ENCODE measurements around the gene MAP2K2.

MAP2K2 gene

GRCh38 chr19:4097501-4097900, 26.4 kb downstream of the MAP2K2 start:
- no peak overlapping the region for H3K4me3 ChIP-seq (ENCODE audit: low read depth, low read length)
- TF ChIP-seq CTCF (IDR thresholded peaks at IDR 0.05; ENCODE audit: low read depth, low read length, missing control alignments) = no peak
- no peak for DNase-seq (ENCODE audit: low read depth)

- DNase-seq (ENCODE audit: low read depth) = no peak
- no peak overlapping the region for H3K4me3 ChIP-seq (ENCODE audit: low read depth, low read length)
These were observed 27.7 kb downstream of the MAP2K2 start for GRCh38 chr19:4096049-4096892.

GRCh38 chr19:4095488-4095844, 28.5 kb downstream of the MAP2K2 start:
- no peak overlapping the region for H3K4me3 ChIP-seq (ENCODE audit: low read depth, low read length)
- DNase-seq (ENCODE audit: low read depth) = no peak
- TF ChIP-seq CTCF (IDR thresholded peaks at IDR 0.05; ENCODE audit: low read depth, low read length, missing control alignments) = no peak

More at GRCh38 chr19:4096049-4096892, 27.7 kb downstream of the MAP2K2 start:
- no peak for TF ChIP-seq CTCF (IDR thresholded peaks at IDR 0.05; ENCODE audit: low read depth, low read length, missing control alignments)

GRCh38 chr19:4094761-4095487, 29.0 kb downstream of the MAP2K2 start:
- no peak for TF ChIP-seq CTCF (IDR thresholded peaks at IDR 0.05; ENCODE audit: low read depth, low read length, missing control alignments)

GRCh38 chr19:4094291-4094690, 29.6 kb downstream of the MAP2K2 start:
- no peak for TF ChIP-seq CTCF (IDR thresholded peaks at IDR 0.05; ENCODE audit: low read depth, low read length, missing control alignments)
- H3K4me3 ChIP-seq (ENCODE audit: low read depth, low read length) = no peak overlapping the region
- no peak for DNase-seq (ENCODE audit: low read depth)

More at GRCh38 chr19:4094761-4095487, 29.0 kb downstream of the MAP2K2 start:
- H3K4me3 ChIP-seq (ENCODE audit: low read depth, low read length) = no peak overlapping the region
- no peak for DNase-seq (ENCODE audit: low read depth)

- no peak overlapping the region for H3K4me3 ChIP-seq (ENCODE audit: low read depth, low read length)
- TF ChIP-seq CTCF (IDR thresholded peaks at IDR 0.05; ENCODE audit: low read depth, low read length, missing control alignments) = no peak
- DNase-seq (ENCODE audit: low read depth) = no peak
These were observed 30.2 kb downstream of the MAP2K2 start for GRCh38 chr19:4093643-4094175.
